Measurements from ENCODE around the gene SPN. TPM values are rescaled to one million over a fixed set of nuclear protein-coding genes. Genes with fewer than 3 reads are reported as not detected.

SPN gene
- total RNA-seq, 5 donors from 2014 or later (not counting 1 experiment from before 2014, with no cell fraction given) = 124 to 172 (median 161) TPM

DNA sequence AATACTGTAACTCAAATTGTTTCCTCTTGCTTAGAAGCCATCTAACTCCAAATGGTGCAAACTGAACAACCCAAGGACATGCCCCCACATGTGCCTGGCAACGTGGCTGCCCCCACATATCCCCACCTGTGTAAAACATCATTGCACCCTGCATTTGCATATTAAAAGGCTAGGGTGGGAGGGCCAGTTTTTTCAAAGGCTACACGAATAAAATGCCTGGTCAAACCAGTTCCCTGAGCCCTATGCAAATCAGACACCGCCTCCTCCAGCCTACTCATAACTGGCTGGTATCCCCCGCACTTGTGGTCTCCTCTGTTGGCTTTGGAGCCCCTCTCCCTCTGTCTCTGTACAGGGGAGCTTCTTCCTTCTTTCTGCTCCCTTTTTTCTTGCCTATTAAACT, 56.0 kb downstream of the SPN start:
- Mint-ChIP-seq H3K27ac (peak overlapping the region in 1 of 2 donors; percentile 19), H3K4me3 (no peak overlapping the region), H3K4me1 (peaks cover 10 to 14% (median 12%) of the 10 kb centered on the region in 3 donors), H3K36me3 (no peaks in the 10 kb centered on the region), H3K9me3 (no peaks in the 10 kb centered on the region), H3K27me3 (no peaks in the 10 kb centered on the region)
- Histone ChIP-seq H3K27me3 (replicated peaks in 1 of 2; ENCODE audit: control insufficient read depth in 2 of 2, extremely low read depth in 1 of 2, insufficient read depth in 2 of 2, low read length in 1 of 2) (no peaks in the 10 kb centered on the region), H3K27ac (ENCODE audit: low read length) (no peak overlapping the region), H3K4me3 (ENCODE audit: control insufficient read depth in 1 of 2, extremely low read depth in 1 of 2, low read length in 1 of 2) (no peak overlapping the region), H3K9me3 (no peaks in the 10 kb centered on the region), H3K36me3 (ENCODE audit: control insufficient read depth in 2 of 2, extremely low read depth in 1 of 2, insufficient read depth in 1 of 2, low read length in 1 of 2) (no peaks in the 10 kb centered on the region), H3K4me1 (ENCODE audit: control insufficient read depth in 1 of 2, extremely low read depth in 1 of 2, insufficient read depth in 2 of 2, low read length in 2 of 2) (peaks cover 0 to 8% of the 10 kb centered on the region in 2 experiments)
- WGBS (ENCODE audit: insufficient coverage) = 0% methylated on average over 1 of the region's 4 CpGs
- CTCF ChIA-PET = interaction anchor here (0.5 to 0.6 kb wide), 2 partner anchors 18 to 19 kb away, joined by 4 to 6 read pairs; no protein-coding TSS in a partner anchor
- POLR2A ChIA-PET = no interaction called here
- DNase-seq = no peak
- no peak for ATAC-seq (replicated peaks in 1 of 4)

Other genes with a start within 250 kb of the SPN start
- 10 to 100 TPM in 2 of 5 donors, 1 to 10 TPM in 3; 3.4 to 15.5 (median 9.1) TPM for gene BOLA2, start 208.9 kb upstream of the SPN start, total RNA-seq
- gene SLX1B, start 208.7 kb upstream of the SPN start, total RNA-seq = 10 to 100 TPM; 13.5 to 38.4 (median 31.9) TPM
- gene SULT1A4, start 203.3 kb upstream of the SPN start, total RNA-seq = 1 to 10 TPM; 1.1 to 4.4 (median 3.5) TPM
- 100 to 1,000 TPM in 3 of 5 donors, 10 to 100 TPM in 2; 71.0 to 138 (median 102) TPM for gene NPIPB12, start 156.8 kb upstream of the SPN start, total RNA-seq
- 1 to 10 TPM; 1.4 to 2.5 (median 2.1) TPM for gene QPRT, start 15.9 kb downstream of the SPN start, total RNA-seq
- gene C16orf54, start 82.7 kb downstream of the SPN start, total RNA-seq = 100 to 1,000 TPM; 122 to 194 (median 142) TPM
- gene ZG16, start 115.0 kb downstream of the SPN start, total RNA-seq = under 1 TPM in 2 of 5 donors, not detected in 3; 0.09 to 0.15 TPM
- 10 to 100 TPM; 84.1 to 95.2 (median 84.9) TPM for gene KIF22, start 127.5 kb downstream of the SPN start, total RNA-seq
- 100 to 1,000 TPM; 240 to 326 (median 305) TPM for gene MAZ, start 143.3 kb downstream of the SPN start, total RNA-seq
- gene PRRT2, start 148.9 kb downstream of the SPN start, total RNA-seq = 1 to 10 TPM; 2.4 to 7.9 (median 4.4) TPM
- 10 to 100 TPM; 16.0 to 47.2 (median 40.6) TPM for gene PAGR1, start 152.9 kb downstream of the SPN start, total RNA-seq
- gene MVP, start 157.2 kb downstream of the SPN start, total RNA-seq = 100 to 1,000 TPM; 140 to 173 (median 158) TPM
- 10 to 100 TPM; 37.1 to 87.0 (median 79.7) TPM for gene CDIPT, start 200.0 kb downstream of the SPN start, total RNA-seq
- gene SEZ6L2, start 236.3 kb downstream of the SPN start, total RNA-seq = under 1 TPM in 3 of 5 donors, not detected in 2; 0.16 to 0.82 (median 0.47) TPM
- not detected for gene ASPHD1, start 237.2 kb downstream of the SPN start, total RNA-seq